HepG2 (cell line): Measurements from ENCODE around the gene SLC35B2.

ENCODE experiments used
- FIP1L1 ChIP-seq: fragments of 200-400 bp; formaldehyde crosslinking; IDR thresholded peaks from 2 replicates; pipeline ENCODE4 v1.6.1; 2018; ENCODE audit warnings: low read depth, mild to moderate bottlenecking, low read length, moderate library complexity, borderline replicate concordance; ENCODE audit not compliant: insufficient read depth
- MED13 ChIP-seq: sonication (generic); formaldehyde crosslinking; IDR thresholded peaks from 2 replicates; pipeline ENCODE4 v1.5.0; 2020; ENCODE audit warnings: missing genetic modification reagents
- POLR2A ChIP-seq, 2 experiments: IDR thresholded peaks; 2 replicates each; pipeline ENCODE4 v1.6.1; 2011; ENCODE audit warnings: low read depth in 2 of 2, low read length in 2 of 2, mild to moderate bottlenecking in 1 of 2, moderate library complexity in 1 of 2; ENCODE audit not compliant: insufficient read depth in 1 of 2
- POLR2AphosphoS2 ChIP-seq: IDR thresholded peaks from 2 replicates; pipeline ENCODE4 v1.6.1; 2011; ENCODE audit warnings: low read depth, low read length, improper control_type of control experiment
- RAD21 ChIP-seq: fragments of 450-650 bp; formaldehyde crosslinking; IDR thresholded peaks from 2 replicates; pipeline ENCODE4 v1.5.0; 2020; ENCODE audit warnings: mild to moderate bottlenecking
- SMAD1 ChIP-seq: sonication (generic); formaldehyde crosslinking; IDR thresholded peaks from 2 replicates; pipeline ENCODE4 v1.4.0; 2020; ENCODE audit warnings: missing genetic modification reagents, low read depth, mild to moderate bottlenecking, borderline replicate concordance
- SP140L ChIP-seq: sonication (generic); formaldehyde crosslinking; IDR thresholded peaks from 2 replicates; pipeline ENCODE4 v1.4.0; 2020; ENCODE audit warnings: missing genetic modification reagents, borderline replicate concordance
- ZKSCAN5 ChIP-seq: sonication (generic); formaldehyde crosslinking; IDR thresholded peaks from 2 replicates; pipeline ENCODE4 v1.5.1; 2020; ENCODE audit warnings: mild to moderate bottlenecking, missing genetic modification reagents
- ZNF558 ChIP-seq: sonication (generic); formaldehyde crosslinking; IDR thresholded peaks from 2 replicates; pipeline ENCODE4 v1.9.0; 2022; ENCODE audit warnings: mild to moderate bottlenecking, missing genetic modification reagents, borderline replicate concordance
- ZNF670 ChIP-seq: sonication (generic); formaldehyde crosslinking; IDR thresholded peaks from 2 replicates; pipeline ENCODE4 v1.8.0; 2022; ENCODE audit warnings: mild to moderate bottlenecking, missing genetic modification reagents, borderline replicate concordance
- TF ChIP-seq, protein P1 (sequence below): sonication (generic); formaldehyde crosslinking; IDR thresholded peaks from 2 replicates; pipeline ENCODE4 v1.5.0; 2020; ENCODE audit warnings: mild to moderate bottlenecking, missing genetic modification reagents, moderate library complexity
- TF ChIP-seq, protein P2 (sequence below): sonication (generic); formaldehyde crosslinking; conservative IDR thresholded peaks from 2 replicates; pipeline ENCODE4 v1.4.0; 2020; ENCODE audit warnings: missing genetic modification reagents
- TF ChIP-seq, protein P3 (sequence below): sonication (generic); formaldehyde crosslinking; IDR thresholded peaks from 2 replicates; pipeline ENCODE4 v1.5.0; 2020; ENCODE audit warnings: missing genetic modification reagents, mild to moderate bottlenecking, borderline replicate concordance

DNA sequence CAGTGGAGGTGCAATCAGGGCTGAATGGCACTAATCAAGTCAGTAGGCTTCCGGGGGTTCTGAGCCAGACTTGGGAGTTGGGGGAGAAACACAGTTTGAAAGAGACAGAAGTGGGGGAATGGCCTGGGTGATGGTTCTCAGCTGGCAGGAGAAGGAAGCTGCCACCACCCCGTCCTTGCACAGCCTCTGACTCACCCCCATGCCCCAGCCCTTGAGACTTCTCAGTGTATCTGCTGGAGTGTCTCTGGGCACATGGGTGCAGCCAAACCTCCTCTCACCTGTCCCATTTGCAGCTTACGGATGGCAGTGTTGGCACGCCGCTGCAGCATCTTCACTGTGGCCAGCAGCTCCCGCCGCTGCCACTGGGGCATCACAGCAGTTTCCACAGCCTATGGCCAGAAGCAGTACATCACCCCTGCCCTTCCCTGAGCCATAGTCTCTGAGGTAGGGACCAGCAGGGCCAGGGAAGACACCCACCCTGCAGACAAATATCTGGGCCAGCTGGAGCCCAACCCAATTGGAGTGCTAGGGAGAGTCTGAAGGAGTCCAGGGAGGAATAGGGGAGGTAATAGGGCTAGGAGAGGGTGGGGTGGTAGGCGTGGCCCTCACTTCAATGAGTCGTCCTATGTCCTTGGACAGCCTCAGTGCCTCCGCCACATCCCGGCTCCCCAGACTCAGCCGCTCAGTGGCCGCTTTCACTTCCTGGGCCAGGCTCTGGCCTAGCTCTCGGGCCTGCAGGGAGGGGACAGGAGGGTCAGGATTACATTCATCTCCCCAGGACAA lies 44.6 kb upstream of the SLC35B2 start:
- TF ChIP-seq, protein P1, sequence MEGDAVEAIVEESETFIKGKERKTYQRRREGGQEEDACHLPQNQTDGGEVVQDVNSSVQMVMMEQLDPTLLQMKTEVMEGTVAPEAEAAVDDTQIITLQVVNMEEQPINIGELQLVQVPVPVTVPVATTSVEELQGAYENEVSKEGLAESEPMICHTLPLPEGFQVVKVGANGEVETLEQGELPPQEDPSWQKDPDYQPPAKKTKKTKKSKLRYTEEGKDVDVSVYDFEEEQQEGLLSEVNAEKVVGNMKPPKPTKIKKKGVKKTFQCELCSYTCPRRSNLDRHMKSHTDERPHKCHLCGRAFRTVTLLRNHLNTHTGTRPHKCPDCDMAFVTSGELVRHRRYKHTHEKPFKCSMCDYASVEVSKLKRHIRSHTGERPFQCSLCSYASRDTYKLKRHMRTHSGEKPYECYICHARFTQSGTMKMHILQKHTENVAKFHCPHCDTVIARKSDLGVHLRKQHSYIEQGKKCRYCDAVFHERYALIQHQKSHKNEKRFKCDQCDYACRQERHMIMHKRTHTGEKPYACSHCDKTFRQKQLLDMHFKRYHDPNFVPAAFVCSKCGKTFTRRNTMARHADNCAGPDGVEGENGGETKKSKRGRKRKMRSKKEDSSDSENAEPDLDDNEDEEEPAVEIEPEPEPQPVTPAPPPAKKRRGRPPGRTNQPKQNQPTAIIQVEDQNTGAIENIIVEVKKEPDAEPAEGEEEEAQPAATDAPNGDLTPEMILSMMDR: no peak
- TF ChIP-seq MED13 (no peak), POLR2AphosphoS2 (no peak), SP140L (CRISPR knock-in tag) (no peak), ZKSCAN5 (CRISPR knock-in tag) (no peak), FIP1L1 (no peak), ZNF670 (no peak), ZNF558 (no peak), POLR2A (IDR thresholded peaks at IDR 0.05; ENCODE audit: insufficient read depth in 1 of 2, low read depth in 2 of 2, low read length in 2 of 2) (no peak), SMAD1 (CRISPR knock-in tag) (no peak), RAD21 (no peak)
- TF ChIP-seq, protein P2, sequence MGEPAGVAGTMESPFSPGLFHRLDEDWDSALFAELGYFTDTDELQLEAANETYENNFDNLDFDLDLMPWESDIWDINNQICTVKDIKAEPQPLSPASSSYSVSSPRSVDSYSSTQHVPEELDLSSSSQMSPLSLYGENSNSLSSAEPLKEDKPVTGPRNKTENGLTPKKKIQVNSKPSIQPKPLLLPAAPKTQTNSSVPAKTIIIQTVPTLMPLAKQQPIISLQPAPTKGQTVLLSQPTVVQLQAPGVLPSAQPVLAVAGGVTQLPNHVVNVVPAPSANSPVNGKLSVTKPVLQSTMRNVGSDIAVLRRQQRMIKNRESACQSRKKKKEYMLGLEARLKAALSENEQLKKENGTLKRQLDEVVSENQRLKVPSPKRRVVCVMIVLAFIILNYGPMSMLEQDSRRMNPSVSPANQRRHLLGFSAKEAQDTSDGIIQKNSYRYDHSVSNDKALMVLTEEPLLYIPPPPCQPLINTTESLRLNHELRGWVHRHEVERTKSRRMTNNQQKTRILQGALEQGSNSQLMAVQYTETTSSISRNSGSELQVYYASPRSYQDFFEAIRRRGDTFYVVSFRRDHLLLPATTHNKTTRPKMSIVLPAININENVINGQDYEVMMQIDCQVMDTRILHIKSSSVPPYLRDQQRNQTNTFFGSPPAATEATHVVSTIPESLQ (CRISPR knock-in tag): no peak
- TF ChIP-seq, protein P3, sequence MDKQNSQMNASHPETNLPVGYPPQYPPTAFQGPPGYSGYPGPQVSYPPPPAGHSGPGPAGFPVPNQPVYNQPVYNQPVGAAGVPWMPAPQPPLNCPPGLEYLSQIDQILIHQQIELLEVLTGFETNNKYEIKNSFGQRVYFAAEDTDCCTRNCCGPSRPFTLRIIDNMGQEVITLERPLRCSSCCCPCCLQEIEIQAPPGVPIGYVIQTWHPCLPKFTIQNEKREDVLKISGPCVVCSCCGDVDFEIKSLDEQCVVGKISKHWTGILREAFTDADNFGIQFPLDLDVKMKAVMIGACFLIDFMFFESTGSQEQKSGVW (CRISPR knock-in tag): no peak
